ENCODE measurements around the gene CTPS1.

CTPS1 gene

DNA sequence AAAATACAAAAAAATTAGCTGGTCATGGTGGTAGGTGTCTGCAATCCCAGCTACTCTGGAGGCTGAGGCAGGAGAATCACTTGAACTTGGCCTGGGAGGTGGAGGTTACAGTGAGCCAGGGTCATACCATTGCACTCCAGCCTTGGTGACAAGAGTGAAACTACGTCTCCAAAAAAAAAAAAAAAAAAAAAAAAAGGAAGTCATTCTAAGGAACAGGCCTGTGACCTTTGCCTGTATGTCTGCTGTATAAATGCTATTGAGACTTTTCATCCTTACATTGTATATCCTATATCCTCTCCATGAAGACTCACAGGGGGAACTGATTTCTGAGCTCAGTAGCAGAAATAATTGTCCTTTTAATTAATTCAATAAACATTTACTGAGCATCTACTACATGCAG lies 7.5 kb upstream of the CTPS1 start:
- DNase-seq: no peak

DNA sequence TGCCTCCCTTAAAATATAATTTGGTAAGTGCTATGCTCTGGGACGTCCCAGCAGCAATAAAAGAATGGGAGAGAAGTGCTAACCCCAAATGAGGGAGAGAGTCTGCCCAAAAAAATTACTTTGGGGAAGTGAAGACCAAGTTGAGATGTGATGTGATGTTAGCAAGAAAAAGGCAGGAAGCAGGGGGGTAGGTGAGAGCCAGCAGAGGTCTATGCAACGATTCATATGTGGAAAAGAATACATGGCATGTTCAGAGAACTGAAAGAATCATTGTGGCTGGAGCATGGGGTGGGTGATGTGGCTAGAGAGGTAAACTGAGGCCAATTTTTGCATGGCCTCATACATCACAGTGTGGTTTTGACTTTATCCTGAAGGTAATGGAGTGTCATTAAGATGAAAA lies 5.6 kb upstream of the CTPS1 start:
- no peak for DNase-seq

DNA sequence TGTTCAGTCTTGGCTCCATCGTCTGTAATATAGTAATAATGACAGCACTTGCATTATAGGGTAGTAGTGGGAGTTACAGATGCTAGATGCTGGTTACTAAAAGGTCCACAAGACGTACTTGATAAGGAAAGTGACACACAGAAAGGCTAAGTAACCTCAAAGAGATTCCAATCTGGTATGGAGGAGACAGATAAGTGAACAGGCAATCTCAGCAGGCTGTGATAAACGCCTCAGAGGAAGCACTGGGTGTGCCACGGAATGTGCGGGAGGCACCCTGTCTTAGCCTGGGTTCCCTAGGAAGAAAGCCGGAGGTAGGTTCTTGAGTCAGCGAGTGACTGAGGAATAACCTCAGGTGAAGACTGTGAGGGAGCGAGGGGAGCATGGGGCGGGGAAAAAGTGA lies 4.6 kb upstream of the CTPS1 start:
- no peak for DNase-seq

DNA sequence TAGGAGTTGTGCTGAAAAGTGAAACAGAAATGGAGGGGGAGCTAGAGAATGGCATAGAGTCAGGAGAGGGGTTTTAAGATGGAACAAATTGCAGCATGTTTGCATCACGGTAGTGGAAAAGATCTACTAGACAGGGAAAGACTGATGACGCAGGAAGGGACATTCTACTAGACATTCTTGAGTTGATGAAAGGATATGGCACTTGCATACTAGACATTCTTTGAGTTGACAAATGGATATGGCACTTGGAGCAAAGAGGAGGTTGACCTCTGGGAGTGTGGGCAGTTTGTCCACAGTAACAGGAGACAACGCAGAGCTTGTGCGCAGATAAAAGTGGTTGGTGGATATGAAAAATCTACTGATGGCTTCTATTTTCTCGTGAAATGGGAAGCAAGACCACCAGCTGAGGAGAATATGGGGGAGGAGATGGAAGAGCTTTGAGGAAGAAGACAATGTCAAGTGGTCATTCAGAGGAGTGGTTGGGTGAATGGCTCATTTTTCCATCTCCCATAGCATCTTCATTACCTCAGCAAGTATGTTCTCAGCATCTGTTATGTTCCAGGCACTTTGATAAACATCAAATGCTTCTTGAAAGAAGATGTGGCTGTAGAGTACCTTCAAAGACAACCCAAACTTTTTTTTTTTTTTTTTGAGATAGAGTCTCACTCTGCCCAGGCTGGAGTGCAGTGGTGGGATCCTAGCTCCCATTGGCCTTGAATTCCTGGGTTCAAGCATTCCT lies 2.4 kb upstream of the CTPS1 start:
- DNase-seq: no peak

DNA sequence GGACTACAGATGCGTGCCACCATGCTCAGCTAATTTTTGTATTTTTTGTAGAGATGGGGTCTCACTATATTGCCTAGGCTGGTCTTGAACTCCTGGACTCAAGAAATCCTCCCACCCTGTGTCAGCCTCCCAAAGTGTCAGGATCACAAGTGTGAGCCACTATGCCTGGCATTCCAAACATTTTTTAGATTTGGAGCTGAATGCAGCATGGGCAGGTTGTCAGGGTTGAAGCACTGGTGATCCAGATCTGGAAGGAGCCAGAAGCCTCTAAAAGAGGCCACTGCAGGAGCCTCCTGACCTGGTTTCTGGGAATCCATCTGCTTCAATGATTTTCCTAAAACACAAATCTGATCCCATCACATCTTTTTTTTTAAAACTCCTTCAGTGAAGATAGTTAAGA lies 1.8 kb upstream of the CTPS1 start:
- no peak for DNase-seq

DNA sequence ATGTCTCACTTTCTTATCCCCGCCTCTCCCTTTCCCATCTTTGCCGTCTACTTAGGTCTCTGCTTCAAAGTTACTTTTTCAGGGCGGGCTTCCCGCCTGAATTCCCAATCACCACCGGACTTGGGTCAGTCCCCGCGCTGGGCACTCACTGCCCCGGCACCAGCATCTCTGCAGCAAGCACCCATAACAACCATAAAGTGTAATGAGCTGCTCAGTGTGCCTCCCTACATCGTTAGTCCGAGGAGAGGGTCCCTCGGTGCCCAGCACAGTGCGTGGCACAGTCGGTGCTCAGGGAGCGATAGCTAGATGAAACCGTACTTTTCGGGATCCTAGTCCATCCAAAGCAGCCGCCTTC lies 633 bp upstream of the CTPS1 start:
- no peak for DNase-seq

DNA sequence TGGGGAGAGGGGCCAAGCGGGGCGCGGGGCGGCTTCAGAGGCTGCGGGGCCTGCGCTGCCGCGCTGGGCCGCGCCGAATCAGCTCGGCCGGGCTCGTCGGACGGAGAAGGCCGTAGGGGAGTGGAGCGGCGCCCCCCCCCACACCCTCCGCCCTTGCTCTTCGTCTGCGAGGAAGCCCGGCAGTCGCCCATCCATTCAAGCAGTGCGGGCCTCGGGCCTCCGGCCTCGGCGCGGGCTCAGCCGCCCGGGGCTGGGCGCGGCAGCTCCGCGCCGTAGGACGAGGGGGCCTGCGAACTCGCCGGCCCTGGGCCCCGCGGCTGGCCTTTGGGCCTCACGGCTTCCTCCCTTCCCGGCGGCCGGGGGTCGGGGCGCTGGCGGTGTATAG lies 564 bp downstream of the CTPS1 start:
- no peak for DNase-seq

DNA sequence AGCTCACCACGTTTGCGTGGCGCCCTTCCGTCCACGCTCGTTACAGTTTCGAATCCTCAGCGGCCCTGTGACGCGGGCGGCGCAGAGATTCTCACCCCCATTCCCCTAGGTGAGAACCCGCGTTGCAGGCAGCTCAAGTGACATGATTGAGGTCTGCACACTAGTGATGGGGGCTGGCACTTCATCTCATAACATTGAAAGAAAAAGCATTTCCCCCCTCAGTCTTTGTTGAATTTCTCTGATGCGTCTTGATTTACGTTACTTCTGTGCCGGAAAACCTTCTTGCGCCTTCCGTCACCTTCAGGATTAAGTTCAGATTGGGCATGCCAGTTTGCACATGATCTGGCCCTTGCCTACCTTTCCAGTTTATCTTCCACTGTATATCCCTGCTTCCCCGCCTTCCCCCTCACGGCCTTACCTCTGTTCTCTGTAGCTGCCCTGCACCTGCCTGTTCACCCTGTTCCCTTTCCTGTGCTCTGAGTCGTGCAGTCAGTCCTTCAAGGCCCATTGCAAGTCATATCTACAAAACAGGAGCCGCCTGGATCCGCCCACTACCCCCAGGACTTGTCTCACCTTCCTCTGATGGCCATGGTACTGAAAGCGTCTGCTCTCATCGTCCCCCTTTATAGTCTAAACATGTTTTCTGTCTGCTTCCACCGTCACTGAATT lies 1.1 kb downstream of the CTPS1 start:
- DNase-seq: peak; percentile 86

DNA sequence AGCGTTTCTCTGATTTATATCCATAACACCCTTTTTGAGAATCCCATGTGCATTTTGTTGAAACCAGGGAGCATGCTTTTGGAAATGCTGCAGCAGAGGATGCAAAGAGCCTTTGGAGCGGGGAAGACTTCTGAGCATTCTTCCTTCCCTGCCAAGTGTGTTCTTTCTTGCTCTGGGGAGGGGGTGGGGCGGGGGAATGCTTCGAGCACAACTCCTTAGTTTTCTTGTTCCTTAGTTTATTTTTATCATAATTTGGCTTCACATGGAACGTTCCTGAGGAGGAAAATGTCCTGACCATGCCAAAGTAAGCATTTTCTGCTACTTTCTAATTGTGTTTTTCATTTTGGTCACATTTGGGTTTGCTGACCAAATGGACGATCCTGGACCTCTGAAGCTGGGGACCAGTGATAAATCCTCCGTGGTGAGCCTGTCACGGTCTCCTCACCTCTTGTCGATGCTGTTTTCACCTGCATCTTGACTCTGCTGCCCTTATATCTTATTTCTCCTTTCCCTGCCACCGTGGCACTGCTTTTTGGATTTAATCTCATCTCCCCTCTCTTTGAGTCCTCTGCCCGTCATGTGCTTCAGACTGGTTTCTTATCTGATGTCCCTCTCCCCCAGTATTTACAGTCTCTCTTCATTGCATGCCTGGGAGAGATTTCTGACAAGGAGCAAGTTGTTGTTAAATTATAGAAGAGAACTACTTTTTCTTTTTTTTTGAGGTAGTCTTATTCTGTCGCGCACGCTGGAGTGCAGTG lies 2.4 kb downstream of the CTPS1 start:
- DNase-seq: no peak

DNA sequence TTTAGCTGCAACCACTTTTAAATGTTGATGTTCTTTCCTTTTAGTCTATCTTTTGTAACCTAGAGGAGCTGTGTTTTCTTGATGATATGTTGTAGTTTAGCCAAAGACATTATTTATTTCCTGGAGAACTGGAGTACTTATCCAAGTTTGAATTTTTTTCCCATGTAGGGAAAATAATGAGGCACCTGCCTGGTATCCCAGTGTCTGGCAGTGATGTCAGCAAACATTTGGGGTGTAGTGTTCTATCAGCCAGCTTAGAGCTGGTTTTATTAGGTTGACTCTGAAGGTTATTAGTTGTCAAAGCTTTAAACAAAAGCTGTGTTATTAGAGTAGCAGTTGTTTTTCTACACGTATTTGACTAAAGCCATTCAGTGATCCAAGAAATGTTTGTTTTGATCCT lies 3.2 kb downstream of the CTPS1 start:
- no peak for DNase-seq

DNA sequence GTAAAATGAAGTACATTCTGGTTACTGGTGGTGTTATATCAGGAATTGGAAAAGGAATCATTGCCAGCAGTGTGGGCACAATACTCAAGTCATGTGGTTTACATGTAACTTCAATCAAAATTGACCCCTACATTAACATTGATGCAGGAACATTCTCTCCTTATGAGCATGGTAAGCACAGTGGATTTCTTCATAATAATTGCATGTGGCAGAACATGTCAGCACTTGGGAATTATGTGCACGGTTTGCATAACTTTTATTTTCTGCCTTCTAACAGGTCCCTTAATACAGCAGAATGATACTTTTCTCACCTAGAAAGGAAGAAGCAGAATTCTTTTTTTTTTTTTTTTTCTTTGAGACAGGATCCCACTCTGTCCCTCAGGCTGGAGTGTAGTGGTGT lies 3.8 kb downstream of the CTPS1 start:
- DNase-seq: no peak

DNA sequence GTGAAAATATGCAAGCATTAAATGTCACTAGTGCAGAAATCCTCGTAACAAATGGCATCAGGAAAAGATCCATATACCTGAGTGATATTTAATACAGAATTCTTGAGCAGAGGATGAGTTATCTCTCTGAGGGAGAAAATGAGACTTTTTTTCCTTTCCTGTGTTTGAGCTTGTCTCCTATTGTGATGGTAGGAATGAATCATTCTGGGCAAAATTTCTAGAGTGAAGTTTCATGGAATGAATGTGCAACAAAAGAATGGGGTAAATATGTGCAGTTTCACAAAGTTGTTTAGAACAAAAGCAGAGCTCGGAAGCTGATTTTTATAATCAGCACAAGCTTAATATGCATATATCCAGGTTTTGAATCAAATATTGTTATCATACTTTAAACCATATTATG lies 4.6 kb downstream of the CTPS1 start:
- no peak for DNase-seq

DNA sequence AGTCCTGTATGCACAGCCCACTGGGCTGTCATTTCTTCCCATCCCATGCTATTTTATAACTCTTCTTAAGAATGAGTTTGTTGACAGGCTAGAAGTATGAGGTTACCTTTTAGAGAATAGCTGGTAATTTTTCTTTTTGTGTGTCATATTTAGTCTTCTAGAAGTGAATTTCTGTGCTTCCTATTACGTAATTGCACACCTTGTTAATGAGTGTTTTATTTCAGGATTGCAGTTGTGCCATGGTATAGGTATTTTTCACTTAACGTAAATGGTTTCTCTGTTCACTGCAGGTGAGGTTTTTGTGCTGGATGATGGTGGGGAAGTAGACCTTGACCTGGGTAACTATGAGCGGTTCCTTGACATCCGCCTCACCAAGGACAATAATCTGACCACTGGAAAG lies 5.0 kb downstream of the CTPS1 start:
- DNase-seq: no peak

DNA sequence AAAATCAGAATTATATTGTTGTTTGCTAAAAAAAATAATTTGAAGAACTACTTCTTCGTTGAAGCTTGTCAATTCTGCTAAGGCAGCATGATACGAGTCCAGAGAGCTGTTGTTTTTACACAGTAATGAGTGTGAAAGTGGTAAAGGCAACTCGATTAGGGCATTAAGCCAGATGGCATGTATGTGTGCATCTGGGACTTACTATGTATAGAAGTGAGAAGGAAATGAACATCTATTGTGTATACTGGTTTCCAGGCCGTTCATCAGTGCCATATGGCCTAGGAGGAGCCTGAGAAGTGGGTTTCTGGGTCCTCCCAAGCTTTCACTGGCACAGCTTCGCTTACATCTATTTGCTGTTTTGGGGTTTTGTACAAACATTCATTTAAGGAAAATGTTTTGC lies 5.7 kb downstream of the CTPS1 start:
- DNase-seq: no peak

DNA sequence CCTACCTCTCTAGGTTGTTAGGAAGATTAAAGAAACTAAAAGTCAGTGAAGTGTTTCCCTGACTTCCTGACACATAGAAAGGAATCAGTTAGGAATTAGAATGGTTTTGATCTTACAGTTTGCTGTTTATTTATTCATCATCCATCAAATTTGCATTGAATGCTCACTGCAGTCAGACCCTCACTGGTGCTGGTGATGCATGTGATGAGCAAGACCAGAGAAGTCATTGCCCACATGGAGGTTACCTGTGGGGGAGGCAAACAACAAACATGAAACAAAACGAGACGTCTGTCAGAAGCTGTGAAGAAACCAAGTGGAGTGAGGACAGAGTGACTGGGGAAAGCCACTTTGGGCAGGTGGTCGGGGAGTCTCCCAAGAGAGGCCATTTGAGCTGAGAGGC lies 6.4 kb downstream of the CTPS1 start:
- DNase-seq: no peak

DNA sequence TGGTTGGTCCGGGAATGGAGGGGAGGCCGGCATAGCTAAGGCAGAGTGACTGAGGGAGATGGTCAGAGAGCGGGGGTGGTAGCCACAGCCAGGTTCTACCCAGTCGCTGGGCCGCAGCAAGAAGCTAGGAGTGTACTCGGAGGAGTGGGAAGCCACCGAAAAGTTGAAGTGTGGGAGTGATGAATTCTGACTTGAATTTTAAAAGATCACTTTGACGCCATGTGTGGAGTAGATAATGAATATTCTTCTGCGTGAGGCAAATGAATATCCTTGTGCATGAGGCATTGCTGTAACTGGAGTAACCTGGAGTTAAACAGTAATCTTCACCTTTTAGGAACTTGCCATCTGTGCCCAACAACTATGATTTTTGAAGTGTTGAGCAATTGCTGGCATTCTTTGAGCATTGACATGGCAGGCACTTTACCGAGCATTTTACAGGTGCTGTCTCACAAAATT lies 6.9 kb downstream of the CTPS1 start:
- DNase-seq: no peak

DNA sequence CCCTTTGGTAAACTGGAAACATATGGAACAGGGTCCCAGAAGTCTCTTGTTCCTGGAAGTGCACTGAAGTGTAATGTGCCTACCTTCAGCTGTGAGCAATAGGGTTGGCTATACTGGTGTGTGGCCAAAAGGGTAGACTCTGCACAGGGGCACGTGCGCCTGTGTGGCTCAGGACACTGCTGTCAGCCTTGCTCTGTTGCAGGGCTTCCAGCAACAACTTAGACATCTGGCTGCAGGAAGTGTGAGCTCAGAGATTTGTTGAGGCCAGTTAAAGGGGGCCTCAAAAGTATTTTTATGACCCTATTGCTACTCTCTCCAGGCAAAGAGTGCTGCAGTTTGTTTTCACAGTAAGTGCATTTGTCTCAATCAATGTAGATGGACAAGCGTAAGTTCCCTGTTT lies 7.5 kb downstream of the CTPS1 start:
- DNase-seq: no peak

DNA sequence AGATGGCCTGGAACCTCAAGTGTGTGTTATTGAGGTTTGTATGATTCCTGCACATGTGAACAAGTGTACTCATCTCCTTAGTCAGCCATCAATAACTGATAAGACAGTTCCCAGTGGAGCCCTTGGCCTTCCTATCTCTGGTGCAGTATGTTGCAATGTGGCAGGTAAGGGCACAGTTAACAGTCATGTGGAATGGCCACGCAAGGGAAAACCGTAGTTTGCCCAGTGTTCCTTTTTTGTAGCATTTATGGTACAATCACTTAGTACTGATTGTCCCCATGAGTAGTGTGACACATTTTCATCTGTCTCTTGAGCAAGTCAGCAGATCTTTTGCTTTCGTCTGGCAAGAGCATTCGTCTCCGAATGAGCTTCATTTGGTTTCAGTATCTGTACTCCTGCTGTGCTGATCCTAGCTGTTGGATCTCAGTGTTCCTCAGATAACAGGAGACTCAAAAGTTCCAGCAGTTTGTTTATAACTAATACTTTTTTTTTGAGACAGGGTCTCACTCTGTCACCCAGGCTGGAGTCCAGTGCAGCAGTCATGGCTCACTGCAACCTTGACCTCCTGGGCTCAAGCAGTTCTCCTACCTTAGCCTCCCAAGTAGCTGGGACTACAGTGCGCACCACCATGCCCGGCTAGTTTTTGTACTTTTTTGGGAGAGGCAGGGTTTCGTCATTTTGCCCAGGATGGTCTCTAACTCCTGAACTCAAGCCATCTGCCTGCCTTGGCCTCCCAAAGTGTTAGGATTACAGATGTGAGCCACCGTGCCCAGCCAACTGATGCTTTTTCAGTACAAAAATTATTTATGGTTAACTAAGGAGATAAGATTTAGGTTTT lies 8.2 kb downstream of the CTPS1 start:
- DNase-seq: no peak

DNA sequence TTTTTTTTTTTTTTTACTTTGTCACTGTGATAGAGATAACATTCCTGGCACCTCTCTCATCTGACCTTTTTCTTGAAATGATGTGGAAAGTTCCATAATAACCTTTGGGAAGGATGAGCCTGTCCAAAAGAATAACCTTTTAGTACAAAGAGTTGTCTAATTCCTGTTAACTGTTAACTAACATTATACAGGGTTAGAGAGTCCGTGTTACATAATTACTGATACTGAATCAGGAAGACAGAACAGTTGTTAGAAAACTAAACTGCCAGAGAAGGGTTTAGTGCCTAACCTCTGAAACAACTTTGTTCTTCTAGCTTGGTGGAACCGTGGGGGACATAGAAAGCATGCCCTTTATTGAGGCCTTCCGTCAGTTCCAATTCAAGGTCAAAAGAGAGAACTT lies 8.8 kb downstream of the CTPS1 start:
- no peak for DNase-seq

DNA sequence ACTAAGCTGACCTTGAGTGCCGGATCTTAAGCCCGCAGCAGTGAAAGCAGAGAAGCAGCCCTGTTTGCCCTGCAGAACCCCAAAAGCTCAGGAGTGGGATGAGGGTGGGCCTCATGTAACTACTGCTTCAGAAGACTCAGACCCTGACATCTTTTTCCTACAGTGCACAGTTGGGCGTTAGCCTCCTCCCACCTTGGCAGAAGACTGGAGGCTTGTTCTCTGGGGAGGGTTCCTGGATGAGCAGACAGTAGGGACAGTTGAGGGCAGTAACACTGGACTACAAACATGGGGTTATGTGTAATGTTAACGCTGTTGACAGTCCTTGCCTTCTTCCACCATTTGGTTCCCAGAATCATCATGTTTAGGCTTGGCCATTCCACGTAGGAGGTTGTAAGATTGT lies 9.6 kb downstream of the CTPS1 start:
- DNase-seq: no peak

DNA sequence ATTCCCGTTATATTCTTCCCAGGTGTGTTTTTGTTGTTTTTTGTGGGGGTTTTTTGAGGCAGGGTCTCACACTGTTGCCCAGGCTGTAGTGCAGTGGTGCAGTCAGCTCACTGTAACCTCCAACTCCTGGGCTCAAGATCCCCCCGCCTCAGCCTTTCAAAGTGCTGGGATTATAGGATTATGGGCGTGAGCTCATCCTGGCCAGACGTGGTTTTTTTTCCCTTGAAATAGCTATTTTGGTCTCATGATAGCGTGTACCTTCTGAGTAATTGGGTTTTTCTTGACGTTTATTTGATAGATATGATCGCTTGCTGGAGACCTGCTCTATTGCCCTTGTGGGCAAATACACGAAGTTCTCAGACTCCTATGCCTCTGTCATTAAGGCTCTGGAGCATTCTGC lies 17.6 kb downstream of the CTPS1 start:
- no peak for DNase-seq

DNA sequence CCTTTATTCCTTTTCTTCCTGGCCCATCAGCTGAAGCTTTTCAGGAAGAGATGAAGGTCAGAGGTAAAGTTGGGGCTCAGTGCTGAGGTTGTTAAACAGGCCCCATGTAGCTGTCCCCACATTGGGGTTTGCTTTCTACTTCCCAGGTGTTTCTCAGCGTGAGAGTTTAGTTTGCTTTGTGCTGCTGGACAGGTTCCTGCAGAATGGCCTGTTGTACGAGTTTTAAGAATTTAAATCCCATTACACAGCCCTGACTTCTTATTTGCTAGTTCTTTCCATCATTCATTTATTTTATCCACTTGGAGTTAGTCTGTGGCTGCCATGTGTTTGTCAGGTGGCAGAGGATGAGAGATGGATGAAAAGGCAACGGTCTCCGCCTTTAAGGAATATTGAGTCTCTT lies 19.2 kb downstream of the CTPS1 start:
- no peak for DNase-seq

DNA sequence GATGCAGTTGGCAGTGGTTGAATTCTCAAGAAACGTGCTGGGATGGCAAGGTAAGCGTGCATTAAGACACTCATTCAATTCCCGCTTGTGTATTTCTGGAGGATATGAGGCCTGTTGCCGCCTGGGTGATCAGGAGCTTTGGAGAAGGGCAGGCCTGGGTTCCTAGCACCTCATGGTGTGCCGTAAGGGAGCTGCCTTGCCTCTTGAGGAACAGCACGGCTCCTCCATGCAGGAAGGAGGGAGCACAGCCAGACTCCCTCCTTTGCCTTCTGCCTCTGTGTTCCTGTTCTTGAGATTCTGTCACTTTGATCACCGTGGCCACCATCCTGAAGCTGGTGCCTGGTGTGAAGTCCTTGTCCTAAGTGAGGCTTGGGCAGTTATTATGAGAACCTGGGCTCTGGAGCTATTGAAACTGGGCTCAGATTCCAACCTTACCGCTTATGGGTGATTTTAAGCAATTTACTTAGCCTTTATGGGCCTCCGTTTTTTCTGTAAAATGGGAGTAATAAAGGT lies 23.7 kb downstream of the CTPS1 start:
- DNase-seq: no peak
